GM12891 (cell line): Measurements from ENCODE around the gene GAL3ST3.

Experiments used
- DNase-seq: peaks from one replicate; pipeline ENCODE4 v3.0.0; 2011; ENCODE audit warnings: low spot score; ENCODE audit not compliant: insufficient read length
- FAIRE-seq: peaks from 2 replicates; lab custom pipeline; 2011; peaks lifted over from hg19 to GRCh38; lab: Jason Lieb, UNC
- PAX5 ChIP-seq: IDR thresholded peaks from 2 replicates; pipeline ENCODE4 v1.6.1; 2011; ENCODE audit warnings: low read length, moderate library complexity, mild to moderate bottlenecking; ENCODE audit not compliant: insufficient read depth, severe bottlenecking
- POLR2A ChIP-seq: IDR thresholded peaks from 2 replicates; pipeline ENCODE4 v1.6.1; 2011; ENCODE audit warnings: low read depth, low read length, control low read depth
- POLR2AphosphoS5 ChIP-seq: IDR thresholded peaks from 2 replicates; pipeline ENCODE4 v1.6.1; 2011; ENCODE audit warnings: low read depth, low read length, control low read depth
- POU2F2 ChIP-seq: IDR thresholded peaks from 2 replicates; pipeline ENCODE4 v1.6.1; 2011; ENCODE audit warnings: low read depth, mild to moderate bottlenecking, control low read depth, low read length, moderate library complexity
- SPI1 ChIP-seq: IDR thresholded peaks from 2 replicates; pipeline ENCODE4 v1.6.1; 2011; ENCODE audit warnings: low read depth, low read length, control low read depth
- TAF1 ChIP-seq: IDR thresholded peaks from 2 replicates; pipeline ENCODE4 v1.6.1; 2011; ENCODE audit warnings: low read depth, low read length, control low read depth

The GAL3ST3 gene

GRCh38 chr11:66022401-66023185, 26.4 kb downstream of the GAL3ST3 start:
- DNase-seq = peak; percentile 94
- peak; percentile 80 for FAIRE-seq
- TF ChIP-seq POLR2AphosphoS5 = no peak
- TF ChIP-seq POU2F2 = no peak
- TF ChIP-seq SPI1 = no peak
- no peak for TF ChIP-seq PAX5
- TF ChIP-seq POLR2A = no peak
- TF ChIP-seq TAF1 = no peak

- no peak for FAIRE-seq
- DNase-seq = no peak
- TF ChIP-seq TAF1 (no peak), POLR2AphosphoS5 (no peak), SPI1 (no peak), POLR2A (no peak), POU2F2 (no peak), PAX5 (no peak)
Measured at GRCh38 chr11:66020618-66021357, 28.2 kb downstream of the GAL3ST3 start.

- no peak for DNase-seq
- no peak for FAIRE-seq
- TF ChIP-seq SPI1 = no peak
- TF ChIP-seq PAX5 = no peak
- TF ChIP-seq POLR2AphosphoS5 = no peak
- TF ChIP-seq POU2F2 = no peak
- TF ChIP-seq TAF1 = no peak
- no peak for TF ChIP-seq POLR2A
Measured at GRCh38 chr11:66020212-66020611, 28.7 kb downstream of the GAL3ST3 start.

- no peak for TF ChIP-seq POU2F2
- TF ChIP-seq POLR2A = no peak
- DNase-seq (no peak), FAIRE-seq (no peak)
Measured at GRCh38 chr11:66017321-66017720, 31.6 kb downstream of the GAL3ST3 start.

- FAIRE-seq = no peak
- TF ChIP-seq POLR2A = no peak
- no peak for TF ChIP-seq POU2F2
- no peak for TF ChIP-seq PAX5
- no peak for TF ChIP-seq SPI1
- TF ChIP-seq TAF1 = no peak
- no peak for TF ChIP-seq POLR2AphosphoS5
- DNase-seq = no peak
Measured at GRCh38 chr11:66016793-66017177, 32.2 kb downstream of the GAL3ST3 start.

GRCh38 chr11:66015936-66016792, 32.8 kb downstream of the GAL3ST3 start:
- TF ChIP-seq PAX5 = no peak
- TF ChIP-seq POLR2AphosphoS5 = no peak
- TF ChIP-seq POLR2A = no peak
- TF ChIP-seq TAF1 = no peak
- no peak for TF ChIP-seq SPI1
- TF ChIP-seq POU2F2 = no peak
- FAIRE-seq (no peak), DNase-seq (no peak)

- FAIRE-seq (no peak), DNase-seq (no peak)
- no peak for TF ChIP-seq POLR2AphosphoS5
Measured at GRCh38 chr11:66015454-66015881, 33.5 kb downstream of the GAL3ST3 start.

- DNase-seq (no peak), FAIRE-seq (no peak)
- TF ChIP-seq SPI1 (no peak), POLR2A (no peak), TAF1 (no peak), POU2F2 (no peak), POLR2AphosphoS5 (no peak), PAX5 (no peak)
Measured at GRCh38 chr11:66014804-66015453, 34.0 kb downstream of the GAL3ST3 start.

GRCh38 chr11:66013762-66014100, 35.2 kb downstream of the GAL3ST3 start:
- DNase-seq (no peak), FAIRE-seq (no peak)
- TF ChIP-seq TAF1 = no peak
- no peak for TF ChIP-seq POLR2A
- no peak for TF ChIP-seq POLR2AphosphoS5
- TF ChIP-seq POU2F2 = no peak
- TF ChIP-seq PAX5 = no peak
- TF ChIP-seq SPI1 = no peak
